DOHH2 (cell line): ENCODE data around the gene CNPY2.
"Not testable (repeated sequence)": the region's sequence is repeated elsewhere in the genome, so short reads cannot be mapped to it uniquely, and the experiment has no call there.

ENCODE experiments used
- H3F3A ChIP-seq: fragments of 200-600 bp; sonication (generic), shearing (Covaris generic); 2 replicates; pipeline ENCODE4 v1.6.0; 2016; ENCODE audit warnings: antibody characterized with exemption, mild to moderate bottlenecking; ENCODE audit not compliant: control insufficient read depth, insufficient read depth
- H3K27ac ChIP-seq: fragments of 200-600 bp; sonication (generic); 2 replicates; pipeline ENCODE4 v1.5.1; 2014; ENCODE audit warnings: low read depth, mild to moderate bottlenecking, low read length, moderate library complexity
- H3K27me3 ChIP-seq: fragments of 200-600 bp; sonication (generic); 2 replicates; pipeline ENCODE4 v1.6.1; 2014; ENCODE audit warnings: mild to moderate bottlenecking, low read length, mixed read lengths; ENCODE audit not compliant: control insufficient read depth
- H3K36me3 ChIP-seq: fragments of 200-600 bp; sonication (generic); 2 replicates; pipeline ENCODE4 v1.6.1; 2014; ENCODE audit warnings: mild to moderate bottlenecking, low read length, moderate library complexity, mixed read lengths; ENCODE audit not compliant: control insufficient read depth
- H3K4me1 ChIP-seq: fragments of 200-600 bp; sonication (generic); 2 replicates; pipeline ENCODE4 v1.6.1; 2014; ENCODE audit warnings: mild to moderate bottlenecking, low read length, mixed read lengths; ENCODE audit not compliant: control insufficient read depth
- H3K4me2 ChIP-seq: fragments of 200-600 bp; sonication (generic); 2 replicates; pipeline ENCODE4 v1.6.0; 2014; ENCODE audit warnings: mild to moderate bottlenecking, low read length, moderate library complexity
- H3K4me3 ChIP-seq: fragments of 200-600 bp; sonication (generic); 2 replicates; pipeline ENCODE4 v1.5.1; 2014; ENCODE audit warnings: mild to moderate bottlenecking, low read length, mixed read lengths
- H3K79me2 ChIP-seq: fragments of 200-600 bp; sonication (generic); 2 replicates; pipeline ENCODE4 v1.6.1; 2014; ENCODE audit warnings: mild to moderate bottlenecking, low read length, mixed read lengths; ENCODE audit not compliant: control insufficient read depth
- H3K9me2 ChIP-seq: fragments of 200-600 bp; sonication (generic); replicated peaks from 2 replicates; pipeline ENCODE4 v1.6.1; 2014; ENCODE audit warnings: mild to moderate bottlenecking, low read length, mixed read lengths; ENCODE audit not compliant: control insufficient read depth
- H3K9me3 ChIP-seq: fragments of 200-600 bp; sonication (generic); 2 replicates; pipeline ENCODE4 v1.6.1; 2014; ENCODE audit warnings: antibody characterized with exemption, low read length, mixed read lengths; ENCODE audit not compliant: control insufficient read depth, insufficient read depth
- H4K20me1 ChIP-seq: fragments of 200-600 bp; sonication (generic); 2 replicates; pipeline ENCODE4 v1.6.0; 2014; ENCODE audit warnings: low read depth, mild to moderate bottlenecking, antibody characterized with exemption, low read length, moderate library complexity; ENCODE audit not compliant: control insufficient read depth, insufficient read depth
- CTCF ChIP-seq: fragments of 200-600 bp; sonication (generic); IDR thresholded peaks from one replicate; pipeline ENCODE4 v1.5.1; 2014; ENCODE audit warnings: antibody characterized with exemption, mild to moderate bottlenecking, low read depth, low read length; ENCODE audit not compliant: poor library complexity, severe bottlenecking
- EZH2phosphoT487 ChIP-seq: fragments of 200-600 bp; sonication (generic); IDR thresholded peaks from 2 replicates; pipeline ENCODE4 v1.6.1; 2017; ENCODE audit warnings: borderline replicate concordance, mild to moderate bottlenecking, antibody characterized with exemption, low read length, moderate library complexity, mixed read lengths

CNPY2 gene

GRCh38 chr12:56282030-56282429 is 33.8 kb downstream of the CNPY2 start:
- TF ChIP-seq CTCF, result no peak
- no peak for TF ChIP-seq EZH2phosphoT487
- peaks cover 85% of the 10 kb centered on the region for H3K36me3 ChIP-seq
- H4K20me1 ChIP-seq, result no peaks in the 10 kb centered on the region
- no peak overlapping the region for H3K27ac ChIP-seq
- no peak overlapping the region for H3K4me2 ChIP-seq
- no peaks in the 10 kb centered on the region for H3K27me3 ChIP-seq
- H3F3A ChIP-seq, result peaks cover 2% of the 10 kb centered on the region; the same call in 1 of the 2 replicates
- H3K79me2 ChIP-seq, result peaks cover 12% of the 10 kb centered on the region
- no peaks in the 10 kb centered on the region for H3K9me3 ChIP-seq
- no peaks in the 10 kb centered on the region for H3K4me1 ChIP-seq
- H3K4me3 ChIP-seq, result no peak overlapping the region
- H3K9me2 ChIP-seq, result no peaks in the 10 kb centered on the region

GRCh38 chr12:56280849-56281248 is 34.9 kb downstream of the CNPY2 start:
- Histone ChIP-seq H3K27ac (no peak overlapping the region), H3K36me3 (peaks cover 84% of the 10 kb centered on the region)

GRCh38 chr12:56278905-56279304 is 36.9 kb downstream of the CNPY2 start:
- Histone ChIP-seq H3K27me3 (no peaks in the 10 kb centered on the region), H3K27ac (no peak overlapping the region), H3K9me2 (no peaks in the 10 kb centered on the region), H4K20me1 (no peaks in the 10 kb centered on the region), H3K36me3 (peaks cover 93% of the 10 kb centered on the region), H3F3A (peaks cover 8% of the 10 kb centered on the region; the same call in 1 of the 2 replicates), H3K79me2 (no peaks in the 10 kb centered on the region), H3K9me3 (no peaks in the 10 kb centered on the region), H3K4me1 (no peaks in the 10 kb centered on the region), H3K4me2 (no peak overlapping the region), H3K4me3 (no peak overlapping the region)
- no peak for TF ChIP-seq EZH2phosphoT487
- TF ChIP-seq CTCF, result no peak

More at GRCh38 chr12:56280849-56281248, 34.9 kb downstream of the CNPY2 start:
- TF ChIP-seq CTCF (no peak), EZH2phosphoT487 (no peak)
- Histone ChIP-seq H4K20me1 (no peaks in the 10 kb centered on the region), H3K9me2 (no peaks in the 10 kb centered on the region), H3K4me3 (no peak overlapping the region), H3K4me2 (no peak overlapping the region), H3K27me3 (no peaks in the 10 kb centered on the region), H3K9me3 (no peaks in the 10 kb centered on the region), H3K79me2 (peaks cover 4% of the 10 kb centered on the region; the same call in 1 of the 2 replicates), H3F3A (peaks cover 4% of the 10 kb centered on the region; the same call in 1 of the 2 replicates), H3K4me1 (no peaks in the 10 kb centered on the region)

- peaks cover 27% of the 10 kb centered on the region for H3F3A ChIP-seq
- no peak overlapping the region for H3K4me2 ChIP-seq
- no peak overlapping the region for H3K4me3 ChIP-seq
- no peaks in the 10 kb centered on the region for H3K27me3 ChIP-seq
- H3K36me3 ChIP-seq, result peaks cover 89% of the 10 kb centered on the region
- no peaks in the 10 kb centered on the region for H4K20me1 ChIP-seq
- no peak for TF ChIP-seq CTCF
- no peak for TF ChIP-seq EZH2phosphoT487
- H3K9me3 ChIP-seq, result no peaks in the 10 kb centered on the region
- H3K9me2 ChIP-seq, result no peaks in the 10 kb centered on the region
- H3K4me1 ChIP-seq, result no peaks in the 10 kb centered on the region
- no peak overlapping the region for H3K27ac ChIP-seq
- H3K79me2 ChIP-seq, result no peaks in the 10 kb centered on the region
Observed at GRCh38 chr12:56274299-56274698, 41.5 kb downstream of the CNPY2 start.

GRCh38 chr12:56272468-56272867 is 43.3 kb downstream of the CNPY2 start:
- not testable (repeated sequence) for H3K27ac ChIP-seq, H3K4me3 ChIP-seq, H3K9me2 ChIP-seq, H3K4me2 ChIP-seq, H3K9me3 ChIP-seq, H3K27me3 ChIP-seq, H3K79me2 ChIP-seq, H4K20me1 ChIP-seq, H3K4me1 ChIP-seq
- Histone ChIP-seq H3F3A (peaks cover 43% of the 10 kb centered on the region), H3K36me3 (peaks cover 73% of the 10 kb centered on the region)
